ENCODE measurements around the gene PRPF40B.
A peak's percentile ranks its signal among the peaks of the same experiment; 100 is the strongest.
"Not testable (repeated sequence)": the region's sequence is repeated elsewhere in the genome, so short reads cannot be mapped to it uniquely, and the experiment has no call there.

The PRPF40B gene

DNA sequence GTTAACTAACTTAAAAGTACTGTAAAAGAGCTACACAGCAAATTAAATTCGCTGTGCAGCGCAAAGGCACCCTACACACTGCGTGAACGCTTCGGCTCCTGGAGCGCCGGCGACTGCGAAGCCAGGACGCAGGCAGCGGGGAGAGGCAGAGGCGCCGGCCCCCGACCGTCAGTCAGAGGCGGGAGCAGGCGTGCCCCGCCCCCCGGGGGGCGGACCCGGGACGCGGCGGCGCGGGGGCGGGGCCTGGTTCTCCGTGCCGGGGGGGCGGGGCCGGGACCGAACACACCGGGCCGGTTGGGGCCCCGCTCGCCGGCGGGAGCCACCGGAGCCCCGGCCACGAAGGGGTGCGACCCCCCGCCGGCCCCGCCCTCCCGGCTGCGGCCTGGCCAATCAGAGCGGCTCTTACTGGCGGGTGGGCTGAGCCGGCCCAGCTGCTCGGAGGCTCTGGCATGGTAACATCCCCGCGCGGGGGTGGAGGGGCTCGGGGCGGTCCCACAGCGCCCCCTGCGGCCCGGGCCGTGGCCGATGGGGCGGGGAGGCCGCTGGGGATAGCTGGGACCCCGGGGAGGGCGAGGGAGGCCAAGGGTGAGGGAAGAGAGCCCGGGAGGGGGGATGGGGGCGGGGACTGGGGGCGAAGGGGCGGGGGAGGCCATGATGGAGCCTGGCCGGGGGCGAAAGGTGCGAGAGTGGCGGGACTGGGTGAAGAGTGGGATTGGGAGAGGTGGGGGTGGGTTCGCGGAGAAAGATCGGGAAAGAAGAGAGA, at the start of gene PRPF40B:
Gene PRPF40B (plus strand): TSS at position 420 of the 763 bp plus-strand sequence. CDS start 30 bp downstream, at position 450.
- DNase-seq (ENCODE audit: low read depth in 3 of 3): peak; percentile 61 to 81 (median 78)

DNA sequence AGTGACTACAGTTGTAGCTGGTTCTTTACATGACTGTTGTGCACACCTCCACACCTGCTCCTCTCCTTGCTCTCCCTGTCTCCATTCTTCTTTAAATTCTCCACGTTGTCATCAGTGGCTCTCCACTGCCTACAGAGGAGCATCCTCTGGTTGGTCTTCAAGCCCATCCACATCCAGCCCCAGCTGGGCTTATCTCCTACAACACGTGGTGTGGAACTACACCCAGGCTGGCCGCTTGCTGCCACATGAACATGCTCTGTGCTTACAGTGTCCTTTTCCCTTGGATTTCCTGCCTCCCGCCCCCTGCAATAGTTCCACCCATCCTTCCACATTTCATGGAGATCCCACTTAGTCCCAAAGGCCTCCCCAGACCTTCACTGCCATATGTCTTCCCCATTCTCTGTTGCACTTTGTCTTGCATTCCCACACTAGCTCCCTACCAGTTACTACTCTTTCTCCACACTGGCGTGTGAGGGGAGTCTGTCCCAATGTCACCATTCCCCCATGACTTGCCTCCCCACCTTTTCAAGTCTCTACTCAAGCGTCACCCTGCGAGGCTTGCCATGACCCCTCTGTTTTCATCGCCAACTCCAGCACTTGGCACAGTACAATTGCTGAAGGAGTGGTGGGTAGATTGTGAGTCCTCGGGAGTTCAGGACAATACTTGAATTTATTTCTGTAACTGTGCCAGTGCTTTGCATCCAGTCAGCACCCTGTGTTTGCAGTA, 45.6 kb upstream of the PRPF40B start:
- no peak for DNase-seq (ENCODE audit: low read depth in 3 of 3)

DNA sequence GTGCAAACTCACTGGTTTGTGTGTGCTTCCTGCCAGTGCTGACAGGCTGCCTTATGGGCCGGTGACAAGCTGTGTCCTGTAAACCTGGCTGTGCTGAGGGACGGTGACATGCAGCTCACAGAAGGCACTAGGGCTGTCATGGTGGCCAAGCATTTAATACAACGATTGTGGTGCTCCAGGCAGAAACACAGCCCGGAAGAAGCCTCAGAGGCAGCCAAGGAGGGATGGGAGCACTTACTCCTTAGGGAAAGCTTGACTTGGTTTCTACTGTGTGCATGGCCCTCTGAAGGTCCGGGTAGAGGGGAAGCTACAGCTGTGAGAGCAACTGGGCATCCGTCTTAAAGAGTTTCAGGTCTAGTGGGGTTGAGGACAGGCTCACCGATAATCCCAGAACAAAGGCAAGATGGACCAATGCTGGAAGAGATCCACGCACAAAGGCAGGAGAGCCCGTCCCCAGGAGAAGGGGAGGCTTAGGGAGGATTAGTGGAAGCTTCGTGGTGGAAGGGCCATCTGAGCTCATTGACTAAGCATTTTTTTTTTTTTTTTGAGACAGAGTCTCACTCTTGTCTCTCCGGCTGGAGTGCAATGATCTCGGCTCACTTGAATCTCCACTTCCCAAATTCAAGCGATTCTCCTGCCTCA, 44.8 kb upstream of the PRPF40B start:
- DNase-seq (ENCODE audit: low read depth in 3 of 3): no peak

DNA sequence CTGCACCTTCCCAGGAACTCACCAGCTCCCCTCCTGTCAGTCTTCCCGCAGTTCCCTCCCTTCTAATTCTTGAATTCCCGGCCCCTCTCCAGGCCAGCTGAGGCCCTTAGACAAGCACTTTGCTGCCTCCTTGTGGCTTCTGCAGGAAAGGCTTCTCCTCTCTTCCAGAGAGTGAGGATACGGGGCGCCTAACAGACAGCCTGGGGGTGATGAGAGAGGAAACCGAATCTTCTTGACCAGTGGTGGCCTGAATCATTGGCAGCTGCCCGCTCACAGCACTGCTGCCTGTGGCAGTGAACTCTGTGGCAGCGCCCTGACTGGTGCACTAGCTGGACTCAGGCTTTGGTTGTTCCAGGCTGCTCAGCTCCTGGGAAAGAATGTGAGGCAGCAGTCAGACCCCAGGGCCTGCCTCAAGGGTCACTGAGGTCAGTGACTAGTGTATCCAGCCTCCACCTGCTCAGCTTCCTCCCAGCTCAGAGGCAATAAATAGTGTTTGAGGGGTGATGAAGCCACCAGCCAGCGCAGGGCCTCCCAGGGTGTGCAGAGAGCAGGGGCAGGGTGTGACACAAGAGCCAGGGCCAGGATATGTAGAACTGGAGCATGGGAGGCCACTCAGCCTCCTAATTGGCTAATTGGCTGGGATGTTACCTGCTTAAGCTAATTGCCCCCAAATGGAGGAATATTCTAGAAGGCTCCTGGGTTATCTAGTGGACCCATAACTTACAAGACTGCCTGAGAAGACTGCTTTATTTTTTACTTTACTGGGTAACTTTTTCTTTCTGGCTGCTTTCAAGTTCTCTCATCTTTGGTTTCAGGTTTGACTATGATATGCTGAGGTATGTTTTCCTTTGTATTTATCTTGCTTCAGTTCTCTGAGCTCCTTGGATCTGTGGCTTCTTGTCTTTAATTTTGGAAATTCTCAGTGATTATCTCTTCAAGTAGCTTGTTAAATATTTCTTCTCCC, 42.5 kb upstream of the PRPF40B start:
- peak in 2 of 3 donors; percentile 19 to 41 for DNase-seq (ENCODE audit: low read depth in 3 of 3)

DNA sequence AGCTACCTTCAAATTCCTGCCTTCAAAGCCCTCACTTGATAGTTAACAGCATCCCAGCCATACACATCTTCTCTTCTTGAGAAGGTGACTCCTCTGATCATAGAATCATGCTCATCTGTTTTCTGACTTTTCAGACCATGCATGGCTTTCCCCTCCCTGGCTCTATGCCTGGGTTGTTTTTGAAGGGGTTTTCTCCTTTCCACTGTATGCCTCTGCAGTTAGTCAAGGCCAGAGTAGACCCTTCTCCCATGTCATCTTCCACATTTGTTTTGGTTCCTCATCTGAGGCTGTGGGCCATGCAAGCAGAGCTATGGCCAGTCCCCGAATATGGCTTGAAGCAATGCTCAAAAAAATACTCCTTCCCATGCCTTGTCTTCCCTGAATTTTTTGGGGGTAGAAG, 41.2 kb upstream of the PRPF40B start:
- no peak for DNase-seq (ENCODE audit: low read depth in 3 of 3)

DNA sequence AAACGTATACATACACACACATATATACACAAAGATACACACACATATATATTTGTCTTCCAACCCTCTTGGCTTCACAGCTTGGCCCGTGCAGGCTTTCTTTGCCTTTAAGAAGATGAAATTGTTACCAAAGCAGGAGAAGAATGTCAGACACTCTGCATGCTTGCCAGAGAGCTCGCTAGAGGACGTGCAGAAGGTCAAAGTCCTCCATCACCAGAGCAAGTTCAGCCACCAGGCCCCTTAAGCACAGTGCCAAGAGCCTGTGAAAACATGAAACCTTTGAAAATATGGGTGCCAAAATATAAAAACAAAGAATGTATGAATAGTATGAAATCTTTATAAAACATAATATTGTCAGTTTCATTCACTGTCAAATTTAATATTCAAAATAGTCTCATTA, 40.5 kb upstream of the PRPF40B start:
- DNase-seq (ENCODE audit: low read depth in 3 of 3): no peak

DNA sequence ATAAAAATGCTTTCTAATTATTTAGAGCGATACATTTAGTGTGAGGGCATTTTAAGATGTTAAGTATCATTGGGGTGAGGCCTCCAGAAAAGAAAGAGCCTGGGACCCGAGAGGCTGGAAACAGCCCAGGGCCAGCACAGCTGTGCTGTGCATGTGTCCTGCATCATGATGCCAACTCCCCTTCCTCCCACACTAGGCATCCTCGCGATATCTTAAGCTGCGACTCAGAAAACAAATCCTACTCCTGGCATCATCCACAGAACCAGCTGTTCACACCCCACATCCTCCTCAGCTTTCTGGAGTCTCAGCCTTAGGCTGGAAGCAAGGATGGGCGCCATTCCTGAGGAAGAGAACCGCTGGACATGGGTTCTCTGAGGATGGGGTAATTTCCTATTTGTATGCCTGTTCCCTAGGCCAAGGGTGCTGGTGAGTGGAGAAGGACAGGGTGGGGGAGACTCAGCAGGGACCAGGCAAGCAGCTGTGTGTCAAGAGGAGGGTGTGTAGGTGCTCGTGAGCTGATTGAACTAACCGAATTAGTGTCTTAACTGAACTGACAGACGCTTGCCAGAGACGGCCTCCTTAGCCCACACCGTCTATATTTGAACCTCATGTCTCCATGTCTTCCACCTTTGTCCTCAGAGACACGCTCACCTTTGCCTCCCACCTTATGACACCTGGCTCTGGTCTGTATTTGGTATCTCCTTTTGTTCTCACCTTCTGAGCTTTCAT, 39.8 kb upstream of the PRPF40B start:
- DNase-seq (ENCODE audit: low read depth in 3 of 3): no peak

DNA sequence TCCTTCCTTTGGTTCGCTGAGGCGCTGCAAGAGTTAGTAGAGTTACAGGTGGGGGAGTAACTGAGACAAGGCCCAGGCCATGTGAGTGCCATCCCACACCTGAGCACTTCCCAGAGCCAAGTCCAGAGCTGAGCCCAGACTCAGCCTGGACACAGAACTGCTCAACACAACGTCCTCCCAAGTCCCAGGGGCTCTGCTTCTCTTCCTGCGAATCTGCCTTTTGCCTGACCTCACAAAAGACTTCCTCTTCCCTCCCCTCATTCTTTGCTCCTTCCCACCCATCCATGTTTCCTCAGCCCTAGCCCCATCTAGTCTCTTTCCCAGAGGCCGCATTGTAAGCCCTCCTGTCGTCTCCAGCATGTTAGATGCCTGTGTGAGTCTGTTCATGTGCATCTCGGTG, 38.8 kb upstream of the PRPF40B start:
- no peak for DNase-seq (ENCODE audit: low read depth in 3 of 3)

DNA sequence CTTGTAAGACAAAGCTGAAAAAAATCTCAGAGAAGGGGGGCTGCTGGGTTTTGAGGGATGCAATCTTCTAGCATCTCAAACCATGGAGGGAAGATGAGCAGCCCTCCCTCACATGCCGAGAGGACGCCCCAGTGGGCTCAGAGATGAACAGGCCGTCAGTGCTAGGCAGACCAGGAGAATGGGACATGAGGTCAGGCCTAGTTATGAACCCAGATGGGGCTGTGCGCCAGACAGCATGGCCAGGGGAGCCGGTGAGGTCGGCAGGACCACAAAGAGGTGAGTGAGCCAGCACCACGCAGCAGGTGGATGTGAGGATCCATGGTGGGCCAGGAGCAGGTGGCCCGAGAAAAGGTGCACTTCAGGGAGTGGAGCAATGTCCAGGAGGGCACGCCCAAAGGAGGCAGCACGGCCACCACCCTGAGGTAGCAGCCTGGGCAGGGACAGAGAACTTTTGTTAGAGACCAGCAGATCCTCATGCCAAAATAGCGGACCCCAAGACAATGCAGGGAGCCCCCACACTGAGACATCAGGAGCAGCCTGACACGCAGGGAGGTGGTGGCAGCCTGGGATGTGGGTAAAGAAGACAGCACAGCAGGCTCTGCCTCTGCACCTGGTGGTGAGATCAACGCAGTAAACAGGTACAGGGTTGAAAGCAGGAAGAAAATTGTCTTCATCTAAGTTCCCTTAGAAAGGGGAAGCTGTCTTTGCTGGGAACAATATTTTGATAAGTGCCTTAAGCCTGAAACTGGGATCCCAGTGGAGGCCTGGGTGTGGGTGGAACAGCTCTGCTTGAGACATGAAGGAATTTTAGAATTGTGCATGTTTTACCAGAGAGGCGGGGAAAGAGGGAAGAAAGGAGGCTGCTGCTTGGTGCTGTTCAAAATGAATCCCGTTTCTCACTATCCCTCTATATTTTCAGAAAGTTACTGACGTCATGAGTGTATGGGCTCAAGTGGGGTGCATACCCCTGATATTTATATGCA, 37.6 kb upstream of the PRPF40B start:
- DNase-seq (ENCODE audit: low read depth in 3 of 3): no peak

DNA sequence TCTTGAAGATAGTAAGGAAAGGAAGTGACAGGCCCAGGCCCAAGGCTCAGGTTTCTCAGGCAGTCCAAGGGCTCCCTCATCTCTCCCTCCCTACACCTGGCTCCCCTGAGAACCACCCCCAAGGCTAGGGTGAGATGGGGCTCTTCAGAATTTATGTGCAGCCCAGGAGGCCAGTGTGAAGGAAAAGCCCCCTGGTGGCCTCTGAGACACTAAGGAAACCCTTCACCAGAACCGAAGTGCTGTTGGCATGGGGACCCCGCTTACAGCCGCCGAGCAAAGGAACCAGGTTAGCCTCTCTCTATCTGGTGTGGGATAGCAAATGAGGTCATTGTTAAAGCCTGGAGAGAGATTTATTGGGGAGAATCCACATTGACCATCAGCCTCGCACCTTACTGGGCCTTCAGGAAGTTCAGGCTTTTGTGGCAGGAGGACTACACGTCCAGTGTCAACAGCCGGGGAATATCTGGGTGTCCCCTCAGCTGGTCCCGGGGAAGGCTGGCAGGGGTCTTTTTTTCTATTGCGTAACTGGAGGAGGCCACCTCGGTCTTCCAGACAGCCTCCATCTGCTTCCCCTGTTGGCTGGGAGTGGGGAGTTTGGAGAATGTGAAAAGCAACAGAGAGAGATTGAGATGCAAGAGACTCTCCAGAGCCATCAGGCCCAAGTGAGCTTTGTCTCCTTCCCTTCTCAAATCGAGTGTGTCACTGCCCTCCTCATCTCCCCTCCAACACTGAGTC, 36.0 kb upstream of the PRPF40B start:
- DNase-seq (ENCODE audit: low read depth in 3 of 3): no peak

DNA sequence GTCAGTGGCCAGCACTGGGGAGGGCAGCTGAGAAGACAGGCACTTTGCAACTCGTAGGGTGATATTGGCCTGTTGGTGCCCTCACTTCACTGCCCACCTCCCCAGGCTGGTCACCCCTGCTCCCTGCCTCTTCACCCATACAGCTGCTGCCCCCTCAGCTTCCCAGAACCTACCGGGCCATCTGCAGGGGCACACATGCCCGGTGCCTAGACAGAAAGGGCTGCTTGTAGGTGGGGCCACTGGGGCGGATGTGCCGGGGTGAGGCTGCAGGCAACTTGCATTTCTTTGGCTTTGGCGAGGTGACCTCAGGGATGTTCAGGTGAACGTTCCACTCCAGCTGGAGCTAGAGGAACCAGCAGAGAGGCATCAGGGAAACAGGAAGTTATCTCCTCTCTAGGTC, 35.1 kb upstream of the PRPF40B start:
- DNase-seq (ENCODE audit: low read depth in 3 of 3): no peak

DNA sequence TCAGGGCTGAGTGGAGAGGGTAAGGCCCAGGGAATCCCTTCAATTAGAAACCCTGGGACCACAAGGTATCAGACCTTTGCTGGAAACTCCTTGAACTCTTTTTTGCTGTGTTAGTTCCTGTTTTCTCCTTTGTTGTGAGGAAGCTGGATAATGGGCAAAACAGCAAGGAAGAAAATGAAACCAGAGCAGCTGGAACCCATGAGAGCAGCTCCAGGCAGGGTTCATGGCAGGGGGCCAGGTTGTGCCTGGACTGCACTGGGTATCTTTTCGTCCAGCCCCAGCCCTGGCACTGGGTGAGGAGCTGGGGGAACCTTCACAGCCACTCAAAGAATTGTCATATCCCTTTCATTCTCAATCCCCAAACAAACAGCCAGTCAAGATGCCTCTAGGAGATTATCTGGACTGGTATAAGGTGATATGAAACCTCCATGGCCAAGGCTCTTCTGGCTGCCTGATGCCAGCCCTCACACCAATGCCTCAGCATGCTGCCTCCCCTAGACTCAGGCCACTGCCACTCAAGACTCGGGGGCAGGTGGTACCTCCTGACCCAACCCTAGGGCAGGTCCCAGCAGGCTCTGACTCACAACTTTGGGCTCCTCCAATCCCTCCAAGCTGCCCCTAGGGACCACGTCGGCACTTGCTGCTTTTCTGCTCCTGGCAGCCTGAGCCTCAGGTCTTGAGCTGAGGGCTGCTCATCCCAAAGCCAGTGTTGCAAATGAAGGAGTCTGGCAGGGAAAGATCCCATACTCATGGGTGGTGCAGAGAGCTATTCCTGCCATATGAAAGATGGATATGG, 34.4 kb upstream of the PRPF40B start:
- DNase-seq (ENCODE audit: low read depth in 3 of 3): no peak

DNA sequence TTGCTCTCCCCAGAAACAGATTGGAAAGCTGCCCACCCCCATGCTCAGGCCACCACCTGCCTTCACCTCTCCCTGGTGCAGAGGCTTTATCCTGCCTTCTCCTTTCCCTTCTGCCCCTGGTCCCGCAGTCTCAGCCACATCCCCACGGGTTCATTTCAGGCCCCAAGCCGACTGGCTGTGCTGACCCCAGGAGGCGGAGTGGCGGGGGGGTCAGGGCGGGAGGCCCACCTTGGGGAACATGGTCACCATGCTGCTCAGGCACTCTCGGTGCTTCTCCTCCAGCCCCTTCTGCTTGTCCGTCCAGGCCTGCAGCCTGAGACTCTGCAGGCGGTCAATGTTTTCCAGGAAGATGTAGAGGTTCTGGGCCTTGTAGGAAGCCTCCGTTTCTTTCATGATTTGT, 24.8 kb upstream of the PRPF40B start:
- DNase-seq (ENCODE audit: low read depth in 3 of 3): no peak

DNA sequence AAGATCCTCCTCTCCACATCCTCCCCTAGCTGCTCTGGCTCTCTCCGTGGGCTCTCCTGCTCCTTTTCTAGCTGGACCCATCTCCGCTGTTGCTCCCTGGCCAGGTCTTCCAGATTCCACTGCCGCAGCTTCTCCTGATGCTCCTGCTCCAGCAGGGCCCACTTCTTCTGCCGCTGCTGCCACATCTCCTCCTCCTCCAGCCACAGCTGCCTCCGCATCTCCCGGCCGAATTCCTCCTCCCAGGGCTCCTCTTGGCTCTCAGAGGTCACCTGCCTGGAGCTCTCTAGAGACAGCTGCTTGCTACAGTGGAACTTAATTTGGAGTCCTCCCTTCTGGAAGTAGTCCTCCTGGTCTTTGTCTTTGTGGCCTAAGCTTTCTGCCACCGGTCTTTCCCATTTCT, 23.4 kb upstream of the PRPF40B start:
- no peak for DNase-seq (ENCODE audit: low read depth in 3 of 3)

DNA sequence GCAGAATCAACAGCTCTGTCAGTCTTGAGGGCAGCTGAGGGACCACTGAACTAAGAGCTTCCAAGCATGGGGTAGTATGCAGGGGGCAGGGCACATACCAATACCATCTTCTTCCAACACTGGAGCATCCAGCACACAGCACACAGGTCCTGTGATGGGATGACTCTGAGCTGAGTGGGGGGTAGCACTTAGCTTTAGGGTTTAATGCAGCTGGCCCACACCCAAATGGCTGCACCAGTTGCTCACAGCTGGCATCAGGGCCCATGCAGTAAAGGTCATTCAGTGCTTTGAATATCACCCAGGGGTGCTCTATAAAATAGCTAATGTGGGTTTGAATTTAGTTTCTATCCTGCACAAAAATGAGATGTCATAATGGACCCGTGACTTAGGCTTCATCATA, 19.6 kb upstream of the PRPF40B start:
- DNase-seq (ENCODE audit: low read depth in 3 of 3): no peak

DNA sequence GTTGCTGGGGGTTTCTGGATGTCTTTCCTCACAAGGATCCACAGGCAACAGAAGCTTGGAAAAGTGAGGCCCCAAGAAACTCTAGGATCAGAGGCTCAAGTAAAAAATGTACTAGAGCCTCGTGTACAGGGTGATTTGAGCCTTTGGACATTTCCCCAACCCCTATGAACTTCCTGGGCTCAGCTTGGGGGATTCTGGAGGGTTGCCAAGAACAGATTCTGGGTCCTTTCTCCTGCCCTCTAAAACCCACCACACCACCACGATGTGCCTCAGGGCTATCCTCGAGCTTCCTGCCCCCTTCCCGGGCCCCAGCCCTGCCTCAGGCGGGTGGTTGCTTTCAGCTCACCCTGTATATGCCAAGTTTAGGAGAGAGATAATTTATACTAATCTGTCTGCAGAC, 18.5 kb upstream of the PRPF40B start:
- no peak for DNase-seq (ENCODE audit: low read depth in 3 of 3)

DNA sequence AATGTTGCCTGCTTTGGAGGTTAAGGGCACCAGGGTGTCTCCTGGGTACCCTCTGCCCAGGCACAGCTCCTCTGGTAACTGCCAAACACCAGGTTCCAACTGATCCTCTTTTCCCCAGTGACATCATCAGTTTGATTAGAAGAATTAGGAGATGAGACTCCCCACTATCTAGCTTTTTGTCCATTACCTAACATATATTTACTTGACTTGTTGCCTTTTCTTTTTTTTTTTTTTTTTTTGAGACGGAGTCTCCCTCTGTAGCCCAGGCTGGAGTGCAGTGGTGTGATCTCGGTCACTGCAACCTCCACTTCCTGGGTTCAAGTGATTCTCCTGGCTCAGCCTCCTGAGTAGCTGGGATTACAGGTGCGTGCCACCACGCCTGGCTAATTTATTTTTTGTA, 17.8 kb upstream of the PRPF40B start, which contains the start of gene FAM186B:
Gene FAM186B (minus strand): TSS at position 101 of the 400 bp plus-strand sequence. CDS start 162 bp downstream, outside the sequence.
- DNase-seq (ENCODE audit: low read depth in 3 of 3): not testable (repeated sequence)

Data from stimulated activated CD4-positive, alpha-beta T cell treated with anti-CD3 and anti-CD28 coated beads, TNF-alpha, amount 100 ng/mL, for 48 hours (primary cell).